Mucosa of descending colon (tissue), 3 donors: Measurements from ENCODE around the gene SEPTIN1. TPM values are rescaled to one million over a fixed set of nuclear protein-coding genes. Genes with fewer than 3 reads are reported as not detected.

Source experiments
- ATAC-seq: fragments of 200-7000 bp; cut with Tn5 transposase; one replicate; pipeline ENCODE4 v1.9.1; 2020; ENCODE audit warnings: mild to moderate bottlenecking, moderate library complexity
- DNase-seq, 3 donors: peaks; one replicate each; pipeline ENCODE4 v3.0.0-alpha.2; 2020
- H3K36me3 ChIP-seq: fragments of 200-600 bp; one replicate; pipeline ENCODE4 v1.8.0; 2021; ENCODE audit warnings: low read depth, mild to moderate bottlenecking
- H3K4me1 ChIP-seq: fragments of 200-600 bp; one replicate; pipeline ENCODE4 v1.8.0; 2021; ENCODE audit warnings: low read depth, mild to moderate bottlenecking
- H3K4me3 ChIP-seq: fragments of 200-600 bp; one replicate; pipeline ENCODE4 v1.8.0; 2021; ENCODE audit warnings: mild to moderate bottlenecking
- H3K9me3 ChIP-seq: fragments of 200-600 bp; one replicate; pipeline ENCODE4 v1.8.0; 2021; ENCODE audit warnings: mild to moderate bottlenecking
- CTCF ChIP-seq: fragments of 200-600 bp; IDR thresholded peaks from one replicate; pipeline ENCODE4 v1.8.0; 2022; ENCODE audit warnings: antibody characterized with exemption, mild to moderate bottlenecking
- intact Hi-C, 2 donors: fragments of 100-400 bp; cut with DNase I in 1 of 2; cut with micrococcal nuclease in 1 of 2; formaldehyde crosslinking; loops; one replicate each; pipeline versions ENCODE4 v1.11.0 to v1.11.1; 2022; cut with DNase I, micrococcal nuclease
- total RNA-seq, 3 donors: library from RNA; stranded (reverse); fragmentation: NEBNext Ultra II Directional in 2 of 3; extraction: Animal tissue kit (Norgen Biotek cat#: 25700) in 2 of 3; gene quantifications; one replicate each; pipeline versions ENCODE4 v1.2.1 to v1.2.4, GENCODE V29; 2021 to 2023
- donor health status: DM: no; HTN: no; CAD: no; lungs with moderate emphysema.
- donor health status: DM: no; HTN: no; CAD: no.
- donor health status: DM: no; HTN: yes; CAD: no.

Gene SEPTIN1
- total RNA-seq, 3 donors from 2014 or later = 5.6 to 6.1 (median 6.0) TPM

- no peak for ATAC-seq
Measured at GRCh38 chr16:30381291-30382041, 895 bp downstream of the SEPTIN1 start.

GRCh38 chr16:30380803-30381208 lies 1.6 kb downstream of the SEPTIN1 start:
- DNase-seq (no peak), ATAC-seq (no peak)
- Histone ChIP-seq H3K36me3 (no peaks in the 10 kb centered on the region), H3K4me3 (no peak overlapping the region), H3K4me1 (peaks cover 11% of the 10 kb centered on the region), H3K9me3 (no peaks in the 10 kb centered on the region)
- intact Hi-C loops = no loop called here
- no peak for TF ChIP-seq CTCF

More at GRCh38 chr16:30381291-30382041, 895 bp downstream of the SEPTIN1 start:
- Histone ChIP-seq H3K36me3 (no peaks in the 10 kb centered on the region), H3K4me3 (no peak overlapping the region), H3K4me1 (peaks cover 11% of the 10 kb centered on the region), H3K9me3 (no peaks in the 10 kb centered on the region)
- TF ChIP-seq CTCF = no peak
- intact Hi-C loops = no loop called here
- no peak for DNase-seq

GRCh38 chr16:30380072-30380802 lies 2.1 kb downstream of the SEPTIN1 start:
- no peaks in the 10 kb centered on the region for H3K9me3 ChIP-seq
- H3K4me3 ChIP-seq = no peak overlapping the region
- intact Hi-C loops = no loop called here
- TF ChIP-seq CTCF = no peak
- no peak for DNase-seq
- peaks cover 11% of the 10 kb centered on the region for H3K4me1 ChIP-seq
- H3K36me3 ChIP-seq = no peaks in the 10 kb centered on the region
- ATAC-seq = no peak

- peaks cover 11% of the 10 kb centered on the region for H3K4me1 ChIP-seq
- ATAC-seq = no peak
Measured at GRCh38 chr16:30379158-30379783, 3.1 kb downstream of the SEPTIN1 start.

More at GRCh38 chr16:30379158-30379783, 3.1 kb downstream of the SEPTIN1 start:
- H3K36me3 ChIP-seq = no peaks in the 10 kb centered on the region
- intact Hi-C loops = no loop called here
- H3K4me3 ChIP-seq = no peak overlapping the region
- no peak for TF ChIP-seq CTCF
- H3K9me3 ChIP-seq = no peaks in the 10 kb centered on the region
- DNase-seq = no peak
